NB4 (cell line): ENCODE results near the gene STAP2.

Source experiments
- DNase-seq: peaks from one replicate; pipeline ENCODE4 v3.0.0; 2010; ENCODE audit warnings: low read depth
- H3K4me3 ChIP-seq: one replicate; pipeline ENCODE4 v1.5.1; 2011; ENCODE audit warnings: mild to moderate bottlenecking, low read depth, low read length, moderate library complexity
- MYC ChIP-seq: IDR thresholded peaks from 2 replicates; pipeline ENCODE4 v1.6.1; 2011; ENCODE audit warnings: low read depth, low read length
- POLR2A ChIP-seq: IDR thresholded peaks from 2 replicates; pipeline ENCODE4 v1.6.1; 2011; ENCODE audit warnings: mild to moderate bottlenecking; ENCODE audit not compliant: insufficient read length; ENCODE audit errors: extremely low read depth
- TF ChIP-seq, protein P1 (sequence below): IDR thresholded peaks from one replicate; pipeline ENCODE4 v1.5.1; 2012; ENCODE audit warnings: low read depth, low read length
- TF ChIP-seq, protein P2 (sequence below): IDR thresholded peaks from 2 replicates; pipeline ENCODE4 v1.6.1; 2011; ENCODE audit warnings: low read depth, low read length

STAP2 gene

DNA sequence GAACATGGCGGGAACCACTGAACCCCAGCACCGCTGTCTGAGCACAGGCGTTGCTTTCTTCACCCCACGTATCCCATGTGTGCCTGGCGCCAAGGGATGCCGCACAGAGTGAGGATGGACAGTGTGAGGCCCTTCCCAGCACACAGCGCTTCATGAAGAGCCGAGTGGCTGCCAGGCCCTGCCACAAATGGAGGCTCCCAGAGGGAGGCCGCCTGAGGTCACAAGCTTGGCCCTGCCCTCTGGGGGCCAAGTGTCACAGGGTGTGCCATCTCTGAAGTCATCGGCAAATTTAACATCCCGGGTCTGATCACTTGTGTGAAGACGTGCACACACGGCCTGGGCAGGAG lies 29.1 kb upstream of the STAP2 start:
- TF ChIP-seq, protein P1, sequence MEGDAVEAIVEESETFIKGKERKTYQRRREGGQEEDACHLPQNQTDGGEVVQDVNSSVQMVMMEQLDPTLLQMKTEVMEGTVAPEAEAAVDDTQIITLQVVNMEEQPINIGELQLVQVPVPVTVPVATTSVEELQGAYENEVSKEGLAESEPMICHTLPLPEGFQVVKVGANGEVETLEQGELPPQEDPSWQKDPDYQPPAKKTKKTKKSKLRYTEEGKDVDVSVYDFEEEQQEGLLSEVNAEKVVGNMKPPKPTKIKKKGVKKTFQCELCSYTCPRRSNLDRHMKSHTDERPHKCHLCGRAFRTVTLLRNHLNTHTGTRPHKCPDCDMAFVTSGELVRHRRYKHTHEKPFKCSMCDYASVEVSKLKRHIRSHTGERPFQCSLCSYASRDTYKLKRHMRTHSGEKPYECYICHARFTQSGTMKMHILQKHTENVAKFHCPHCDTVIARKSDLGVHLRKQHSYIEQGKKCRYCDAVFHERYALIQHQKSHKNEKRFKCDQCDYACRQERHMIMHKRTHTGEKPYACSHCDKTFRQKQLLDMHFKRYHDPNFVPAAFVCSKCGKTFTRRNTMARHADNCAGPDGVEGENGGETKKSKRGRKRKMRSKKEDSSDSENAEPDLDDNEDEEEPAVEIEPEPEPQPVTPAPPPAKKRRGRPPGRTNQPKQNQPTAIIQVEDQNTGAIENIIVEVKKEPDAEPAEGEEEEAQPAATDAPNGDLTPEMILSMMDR: no peak
- TF ChIP-seq, protein P2, sequence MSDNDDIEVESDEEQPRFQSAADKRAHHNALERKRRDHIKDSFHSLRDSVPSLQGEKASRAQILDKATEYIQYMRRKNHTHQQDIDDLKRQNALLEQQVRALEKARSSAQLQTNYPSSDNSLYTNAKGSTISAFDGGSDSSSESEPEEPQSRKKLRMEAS: no peak
- TF ChIP-seq POLR2A: no peak
- no peak for TF ChIP-seq MYC
- no peak overlapping the region for H3K4me3 ChIP-seq
- DNase-seq: no peak

DNA sequence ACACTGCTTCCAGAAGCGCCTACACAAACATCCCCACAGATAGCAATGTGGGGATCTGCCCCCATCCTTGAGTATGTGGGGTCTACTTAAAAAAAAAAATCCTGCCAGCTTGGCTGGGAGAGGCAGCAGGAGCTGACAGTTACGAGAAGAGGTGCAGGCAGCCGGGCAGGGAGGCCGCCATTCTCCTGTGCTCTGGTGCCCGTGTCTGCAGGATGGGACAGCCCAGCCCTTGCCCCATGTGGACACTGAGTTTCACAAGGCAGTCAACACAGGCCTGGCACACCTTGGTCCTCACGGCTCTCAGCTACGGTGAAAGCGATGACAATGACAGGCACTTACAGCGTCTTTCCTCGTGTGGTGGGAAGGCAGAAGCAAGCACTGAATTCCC lies 28.7 kb upstream of the STAP2 start:
- no peak for DNase-seq
- H3K4me3 ChIP-seq: no peak overlapping the region
- TF ChIP-seq POLR2A (no peak), MYC (no peak)
- TF ChIP-seq, protein P2: no peak
- TF ChIP-seq, protein P1: no peak

DNA sequence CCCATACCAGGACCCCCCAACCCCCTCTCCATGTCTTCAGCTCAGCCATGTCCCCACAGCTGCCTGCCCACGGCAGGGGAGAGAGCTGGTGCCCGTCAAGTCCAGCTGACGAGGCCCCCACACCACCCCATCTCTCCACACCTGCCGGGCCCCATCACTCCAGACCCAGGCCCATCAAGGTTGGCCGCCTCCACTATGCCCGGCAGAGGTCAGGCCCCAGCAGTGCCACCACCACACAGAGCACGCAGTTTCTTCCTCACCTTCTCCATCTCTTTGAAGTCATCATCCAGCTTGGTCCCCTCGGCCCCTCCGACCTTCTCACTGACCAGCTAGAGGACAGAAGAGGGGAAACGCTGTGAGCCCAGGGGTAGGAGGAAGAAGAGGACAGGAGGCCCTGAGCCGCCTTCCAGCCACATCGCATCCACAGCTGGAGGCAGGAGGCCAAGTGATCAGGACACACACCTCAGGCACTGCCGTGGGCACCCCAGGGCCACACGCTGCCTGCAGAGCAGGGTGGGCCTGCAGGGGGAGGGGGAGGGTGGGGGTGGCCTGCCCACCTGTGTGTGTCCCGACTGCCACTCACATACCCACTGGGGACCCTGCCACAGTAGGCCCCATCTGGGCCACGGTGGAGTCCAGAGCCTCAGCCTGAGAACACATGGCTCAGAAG lies 28.2 kb upstream of the STAP2 start:
- no peak for DNase-seq
- TF ChIP-seq, protein P2: no peak
- TF ChIP-seq, protein P1: no peak
- TF ChIP-seq POLR2A: no peak
- TF ChIP-seq MYC: no peak
- H3K4me3 ChIP-seq: no peak overlapping the region

DNA sequence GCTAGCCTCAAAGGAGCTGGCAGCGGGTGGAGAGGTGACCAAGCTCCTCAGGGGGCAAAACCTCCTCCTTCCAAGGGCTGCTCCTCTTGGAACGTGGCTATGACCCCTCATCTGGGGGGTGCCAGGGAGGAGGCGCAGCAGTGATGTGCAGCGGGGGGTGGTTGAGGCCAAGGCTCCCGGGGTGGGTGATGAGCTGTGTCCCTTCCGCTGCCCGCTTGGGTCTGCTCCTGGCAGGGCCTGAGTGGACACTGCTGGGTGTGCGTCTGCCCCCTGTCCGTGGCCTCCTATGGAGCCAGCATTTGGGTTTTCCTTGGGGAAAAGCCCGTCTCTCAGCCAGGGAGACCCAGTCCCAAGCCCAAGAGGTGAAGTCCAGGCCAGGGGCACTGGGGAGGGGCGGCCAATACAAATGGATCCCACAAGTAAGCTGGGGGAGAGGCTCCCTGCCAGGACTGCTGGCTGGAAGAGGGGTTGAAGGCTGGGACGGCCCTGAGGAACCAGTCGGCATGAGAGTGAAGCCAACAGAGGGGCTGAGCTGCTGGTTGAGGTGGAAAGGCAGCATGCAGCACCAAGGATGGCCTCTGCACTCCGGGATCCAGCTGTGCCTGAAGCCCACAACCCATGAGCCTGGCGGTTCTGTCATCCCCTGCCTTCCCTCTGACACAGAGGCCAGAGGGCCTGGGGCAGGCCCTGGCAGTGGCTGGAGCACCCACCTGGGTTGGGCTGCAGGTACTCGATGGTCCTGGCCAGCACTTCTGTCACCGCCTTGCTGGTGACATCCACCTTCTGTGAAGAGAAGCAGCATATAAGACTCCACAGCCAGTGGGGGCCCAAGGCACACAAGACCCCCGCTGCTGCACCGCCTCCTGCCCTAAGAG lies 27.4 kb upstream of the STAP2 start:
- DNase-seq: no peak
- H3K4me3 ChIP-seq: no peak overlapping the region
- TF ChIP-seq MYC (no peak), POLR2A (no peak)
- TF ChIP-seq, protein P2: no peak
- TF ChIP-seq, protein P1: no peak

DNA sequence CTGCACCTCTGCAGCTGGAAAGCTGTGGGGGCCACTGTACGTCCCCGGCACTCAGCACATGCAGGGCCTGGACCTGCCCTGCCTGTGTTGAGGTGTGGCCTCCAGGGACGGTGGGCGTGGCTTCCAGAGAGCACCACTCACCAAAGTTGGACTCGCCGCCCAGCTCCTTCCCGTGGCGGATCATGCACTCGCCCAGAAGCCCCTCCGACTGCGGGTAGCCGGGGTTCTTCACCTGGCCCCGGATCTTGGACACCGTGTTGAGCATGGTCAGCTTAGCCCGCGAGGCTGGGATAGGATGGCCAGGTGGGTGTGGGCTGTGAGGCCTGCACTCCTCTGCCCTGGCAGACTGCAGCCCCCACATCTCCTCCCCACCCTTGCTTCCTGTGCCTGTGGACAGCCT lies 26.7 kb upstream of the STAP2 start:
- no peak for DNase-seq
- TF ChIP-seq POLR2A: no peak
- TF ChIP-seq, protein P1: no peak
- TF ChIP-seq, protein P2: no peak
- TF ChIP-seq MYC: no peak
- H3K4me3 ChIP-seq: no peak overlapping the region
